ENCODE results near the gene GRIN2A. TPM values are rescaled to one million over a fixed set of nuclear protein-coding genes. Genes with fewer than 3 reads are reported as not detected.
A peak's percentile ranks its signal among the peaks of the same experiment; 100 is the strongest.

Gene GRIN2A
- total and polyA plus RNA-seq, 2 experiments from 2014 or later = not detected

DNA sequence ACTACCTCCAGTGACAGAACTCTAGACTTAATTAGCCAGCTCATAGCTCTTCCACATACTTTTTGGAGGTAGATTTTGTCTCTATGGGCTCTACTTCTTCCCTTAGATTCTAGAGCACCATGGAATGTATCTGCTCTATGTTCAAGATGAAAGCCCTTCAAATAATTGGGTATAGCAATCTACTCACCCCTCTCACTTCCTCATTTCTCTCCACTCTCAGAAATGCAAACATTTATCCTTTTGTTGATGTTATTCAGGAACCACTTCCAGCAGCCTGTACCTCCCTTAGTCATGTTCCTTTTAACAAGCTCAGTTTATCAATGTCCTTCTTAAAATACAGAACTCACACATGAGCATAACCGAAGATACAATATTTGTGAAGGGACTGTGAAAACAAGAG, 78.5 kb downstream of the GRIN2A start:
- 50 to 51% methylated on average over 1 of the region's 1 CpG for WGBS, 2 experiments (ENCODE audit: low coverage in 1 of 2, low lambda C conversion rate in 2 of 2, missing lambda C conversion rate in 2 of 2)
- no peaks in the 10 kb centered on the region for H3K36me3 ChIP-seq (ENCODE audit: low read depth)
- DNase-seq = no peak
- no peaks in the 10 kb centered on the region for H3K27me3 ChIP-seq (replicated peaks; ENCODE audit: insufficient read depth)
- H3K9me2 ChIP-seq (ENCODE audit: insufficient read depth) = no peaks in the 10 kb centered on the region
- no peak overlapping the region for H3K4me3 ChIP-seq
- no peak overlapping the region for H3K4me2 ChIP-seq (ENCODE audit: unreplicated experiment)
- in situ Hi-C loops (cut with MboI) = no loop called here
- no peaks in the 10 kb centered on the region for H3F3A ChIP-seq (ENCODE audit: insufficient read depth)
- no peaks in the 10 kb centered on the region for H4K20me1 ChIP-seq (ENCODE audit: insufficient read depth)
- TF ChIP-seq EZH2 (IDR thresholded peaks at IDR 0.05; ENCODE audit: insufficient read depth, poor library complexity, severe bottlenecking) (no peak), EZH2phosphoT487 (IDR thresholded peaks at IDR 0.05; ENCODE audit: insufficient read depth, low read depth) (no peak)
- no peak overlapping the region for H2AFZ ChIP-seq
- H3K4me1 ChIP-seq (ENCODE audit: insufficient read depth) = no peaks in the 10 kb centered on the region
- H3K9me3 ChIP-seq (ENCODE audit: low read depth) = no peaks in the 10 kb centered on the region
- no peaks in the 10 kb centered on the region for H3K79me2 ChIP-seq (ENCODE audit: insufficient read depth)
- H3K27ac ChIP-seq = no peak overlapping the region
- H3K9ac ChIP-seq = no peak overlapping the region

- Histone ChIP-seq H3K9me2 (ENCODE audit: insufficient read depth) (no peaks in the 10 kb centered on the region), H3K27ac (no peak overlapping the region), H3K4me1 (ENCODE audit: insufficient read depth) (no peaks in the 10 kb centered on the region), H2AFZ (no peak overlapping the region), H3K9ac (no peak overlapping the region), H4K20me1 (ENCODE audit: insufficient read depth) (no peaks in the 10 kb centered on the region), H3K4me2 (ENCODE audit: unreplicated experiment) (no peak overlapping the region), H3K27me3 (replicated peaks; ENCODE audit: insufficient read depth) (no peaks in the 10 kb centered on the region), H3F3A (ENCODE audit: insufficient read depth) (no peaks in the 10 kb centered on the region), H3K79me2 (ENCODE audit: insufficient read depth) (no peaks in the 10 kb centered on the region), H3K9me3 (ENCODE audit: low read depth) (no peaks in the 10 kb centered on the region), H3K36me3 (ENCODE audit: low read depth) (no peaks in the 10 kb centered on the region), H3K4me3 (no peak overlapping the region)
- DNase-seq = peak; percentile 12
- in situ Hi-C loops (cut with MboI) = no loop called here
- TF ChIP-seq EZH2 (IDR thresholded peaks at IDR 0.05; ENCODE audit: insufficient read depth, poor library complexity, severe bottlenecking) = no peak
- TF ChIP-seq EZH2phosphoT487 (IDR thresholded peaks at IDR 0.05; ENCODE audit: insufficient read depth, low read depth) = no peak
These were observed 79.1 kb downstream of the GRIN2A start for GRCh38 chr16:10103118-10103517.

- no peak for DNase-seq
- Histone ChIP-seq H3K9me2 (ENCODE audit: insufficient read depth) (no peaks in the 10 kb centered on the region), H2AFZ (no peak overlapping the region), H3K4me2 (ENCODE audit: unreplicated experiment) (no peak overlapping the region), H3K9ac (no peak overlapping the region), H3K27ac (no peak overlapping the region), H3K4me1 (ENCODE audit: insufficient read depth) (no peaks in the 10 kb centered on the region), H3K36me3 (ENCODE audit: low read depth) (no peaks in the 10 kb centered on the region), H3K79me2 (ENCODE audit: insufficient read depth) (no peaks in the 10 kb centered on the region), H3F3A (ENCODE audit: insufficient read depth) (no peaks in the 10 kb centered on the region), H4K20me1 (ENCODE audit: insufficient read depth) (no peaks in the 10 kb centered on the region), H3K27me3 (replicated peaks; ENCODE audit: insufficient read depth) (no peaks in the 10 kb centered on the region), H3K9me3 (ENCODE audit: low read depth) (no peaks in the 10 kb centered on the region), H3K4me3 (no peak overlapping the region)
- WGBS, 2 experiments (ENCODE audit: low coverage in 1 of 2, low lambda C conversion rate in 2 of 2, missing lambda C conversion rate in 2 of 2) = 18% methylated on average over 4 of the region's 4 CpGs
- in situ Hi-C loops (cut with MboI) = no loop called here
- TF ChIP-seq EZH2phosphoT487 (IDR thresholded peaks at IDR 0.05; ENCODE audit: insufficient read depth, low read depth) (no peak), EZH2 (IDR thresholded peaks at IDR 0.05; ENCODE audit: insufficient read depth, poor library complexity, severe bottlenecking) (no peak)
These were observed 81.4 kb downstream of the GRIN2A start for GRCh38 chr16:10100829-10101228.

DNA sequence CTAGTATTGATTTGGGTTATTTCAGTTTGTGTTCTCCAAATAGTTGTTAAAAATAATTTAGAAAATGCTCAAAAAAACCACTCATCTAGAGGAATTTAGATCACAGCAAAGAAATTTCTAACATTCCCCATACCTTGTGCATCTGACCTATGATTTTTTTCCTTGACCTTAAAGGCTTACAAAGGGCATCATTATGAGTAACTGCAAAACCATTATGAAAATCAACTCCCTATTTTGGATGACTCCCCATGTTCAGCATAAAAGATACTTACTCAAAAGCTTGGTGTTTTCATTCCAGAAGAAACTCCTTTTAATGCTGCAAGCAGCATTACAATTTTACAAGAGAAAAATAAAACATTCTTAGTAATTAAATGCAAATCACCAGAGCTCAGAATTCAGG, 83.2 kb downstream of the GRIN2A start:
- Histone ChIP-seq H3K36me3 (ENCODE audit: low read depth) (no peaks in the 10 kb centered on the region), H3K4me2 (ENCODE audit: unreplicated experiment) (no peak overlapping the region), H3K9me2 (ENCODE audit: insufficient read depth) (no peaks in the 10 kb centered on the region), H4K20me1 (ENCODE audit: insufficient read depth) (no peaks in the 10 kb centered on the region), H3K4me1 (ENCODE audit: insufficient read depth) (no peaks in the 10 kb centered on the region), H3K9ac (no peak overlapping the region), H3K27me3 (replicated peaks; ENCODE audit: insufficient read depth) (no peaks in the 10 kb centered on the region), H3K27ac (no peak overlapping the region), H3K79me2 (ENCODE audit: insufficient read depth) (no peaks in the 10 kb centered on the region), H3F3A (ENCODE audit: insufficient read depth) (no peaks in the 10 kb centered on the region), H3K9me3 (ENCODE audit: low read depth) (no peaks in the 10 kb centered on the region), H3K4me3 (no peak overlapping the region), H2AFZ (no peak overlapping the region)
- no peak for DNase-seq
- in situ Hi-C loops (cut with MboI) = no loop called here
- TF ChIP-seq EZH2 (IDR thresholded peaks at IDR 0.05; ENCODE audit: insufficient read depth, poor library complexity, severe bottlenecking) (no peak), EZH2phosphoT487 (IDR thresholded peaks at IDR 0.05; ENCODE audit: insufficient read depth, low read depth) (no peak)

DNA sequence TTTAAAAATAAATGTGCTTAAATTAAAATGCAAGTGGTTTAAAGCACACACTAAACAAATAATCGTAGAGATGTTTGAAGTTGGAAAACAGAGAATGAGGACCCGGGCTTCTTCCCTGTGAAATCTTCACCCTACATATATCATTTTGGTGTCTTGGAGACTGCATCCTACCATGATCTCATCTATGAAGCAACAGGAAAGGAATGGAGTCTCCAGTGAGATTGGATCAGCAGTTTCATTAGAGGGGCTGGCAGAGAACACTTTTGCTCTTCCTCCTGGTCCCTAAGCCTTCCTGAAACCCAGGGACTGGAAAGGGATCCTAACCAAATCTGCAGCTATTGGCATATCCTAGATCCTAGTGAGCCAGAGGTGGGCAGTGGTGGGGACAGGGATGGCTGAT, 85.0 kb downstream of the GRIN2A start:
- in situ Hi-C loops (cut with MboI) = no loop called here
- Histone ChIP-seq H2AFZ (no peak overlapping the region), H3K4me2 (ENCODE audit: unreplicated experiment) (no peak overlapping the region), H3K36me3 (ENCODE audit: low read depth) (no peaks in the 10 kb centered on the region), H3K4me1 (ENCODE audit: insufficient read depth) (no peaks in the 10 kb centered on the region), H3K79me2 (ENCODE audit: insufficient read depth) (no peaks in the 10 kb centered on the region), H3K27me3 (replicated peaks; ENCODE audit: insufficient read depth) (no peaks in the 10 kb centered on the region), H3F3A (ENCODE audit: insufficient read depth) (no peaks in the 10 kb centered on the region), H3K9me3 (ENCODE audit: low read depth) (no peaks in the 10 kb centered on the region), H4K20me1 (ENCODE audit: insufficient read depth) (no peaks in the 10 kb centered on the region), H3K4me3 (no peak overlapping the region), H3K9ac (no peak overlapping the region), H3K27ac (no peak overlapping the region), H3K9me2 (ENCODE audit: insufficient read depth) (no peaks in the 10 kb centered on the region)
- TF ChIP-seq EZH2 (IDR thresholded peaks at IDR 0.05; ENCODE audit: insufficient read depth, poor library complexity, severe bottlenecking) (no peak), EZH2phosphoT487 (IDR thresholded peaks at IDR 0.05; ENCODE audit: insufficient read depth, low read depth) (no peak)
- no peak for DNase-seq
- WGBS, 2 experiments (ENCODE audit: low coverage in 1 of 2, low lambda C conversion rate in 2 of 2, missing lambda C conversion rate in 2 of 2) = 11 to 16% methylated on average over 2 of the region's 2 CpGs

Data from GM23248 (cell line).